DMS79 treated with DMSO at 0.1 percent for 48 hours (cell line): Measurements from ENCODE around the gene VIPR2.
"Not testable (repeated sequence)": the region's sequence is repeated elsewhere in the genome, so short reads cannot be mapped to it uniquely, and the experiment has no call there.

ENCODE experiments used
- DNase-seq: peaks from one replicate; lab custom pipeline; 2025; lab: John Stamatoyannopoulos, UW

Gene VIPR2

GRCh38 chr7:158988302-158988862, 156.3 kb downstream of the VIPR2 start:
- no peak for DNase-seq

- no peak for DNase-seq
These were observed 157.0 kb downstream of the VIPR2 start for GRCh38 chr7:158987691-158988090.

- DNase-seq, result no peak
These were observed 159.1 kb downstream of the VIPR2 start for GRCh38 chr7:158985583-158985982.

- DNase-seq, result not testable (repeated sequence)
These were observed 160.7 kb downstream of the VIPR2 start for GRCh38 chr7:158984007-158984406.

GRCh38 chr7:158982080-158982479, 162.6 kb downstream of the VIPR2 start:
- not testable (repeated sequence) for DNase-seq

- no peak for DNase-seq
These were observed 164.9 kb downstream of the VIPR2 start for GRCh38 chr7:158979635-158980351.

GRCh38 chr7:158979023-158979529, 165.6 kb downstream of the VIPR2 start:
- DNase-seq, result no peak
